Endometrial microvascular endothelial cells (primary cell): ENCODE data around the gene CGA. TPM values are rescaled to one million over a fixed set of nuclear protein-coding genes. Genes with fewer than 3 reads are reported as not detected.

ENCODE experiments used
- in situ Hi-C: cut with HindIII; loops from 2 replicates; pipeline ENCODE4 v1.10.0; 2017; ENCODE audit warnings: low sequenced_read_pairs, low pct_unique_long_range_greater_than_20kb; ENCODE audit errors: inconsistent ontology term
- total RNA-seq: library from RNA; depleted of rRNA; stranded (reverse); fragments of >200 nt; gene quantifications from one replicate; pipeline ENCODE4 v1.2.3, GENCODE V29; 2015; ENCODE audit errors: inconsistent ontology term

Gene CGA
- total RNA-seq, 1 donor from 2014 or later = not detected

DNA sequence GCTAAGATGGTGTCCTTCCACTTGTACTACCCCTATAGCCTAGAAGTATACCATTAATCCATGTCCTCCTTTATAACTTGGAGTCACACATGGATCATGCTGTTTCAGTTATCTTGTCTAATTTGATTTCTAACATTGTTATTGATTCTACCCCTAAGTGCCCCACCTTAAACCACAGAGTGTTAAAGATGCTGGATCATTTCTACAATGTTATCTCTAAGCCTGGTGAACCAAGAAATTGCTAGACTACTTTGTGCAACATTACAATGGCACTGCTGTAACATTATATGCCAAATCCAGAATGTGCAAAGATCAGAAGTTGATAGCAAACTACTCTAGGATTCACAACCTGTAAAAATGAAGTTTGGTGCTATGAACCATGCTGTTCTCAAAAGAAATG is 1.7 kb downstream of the CGA start:
- in situ Hi-C loops = no loop called here

DNA sequence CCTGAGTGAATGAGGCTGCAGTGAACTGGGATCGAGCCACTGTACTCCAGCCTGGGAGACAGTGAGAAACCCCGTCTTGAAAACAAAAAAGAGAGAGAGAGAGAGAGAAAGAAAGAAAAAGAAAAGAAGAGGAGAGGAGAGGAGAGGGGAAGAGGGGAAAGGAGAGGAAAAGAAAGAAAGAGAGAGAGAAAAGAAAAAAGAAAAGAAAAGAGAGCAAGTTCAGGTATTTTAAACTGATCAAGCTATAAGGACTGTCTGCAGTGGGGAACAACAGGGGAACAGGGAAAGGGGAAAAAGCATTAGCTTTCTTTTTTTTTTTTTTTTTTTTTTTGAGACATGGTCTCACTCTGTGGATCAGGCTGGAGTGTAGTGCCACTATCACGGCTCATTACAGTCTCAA is 2.5 kb downstream of the CGA start:
- in situ Hi-C loops = no loop called here

DNA sequence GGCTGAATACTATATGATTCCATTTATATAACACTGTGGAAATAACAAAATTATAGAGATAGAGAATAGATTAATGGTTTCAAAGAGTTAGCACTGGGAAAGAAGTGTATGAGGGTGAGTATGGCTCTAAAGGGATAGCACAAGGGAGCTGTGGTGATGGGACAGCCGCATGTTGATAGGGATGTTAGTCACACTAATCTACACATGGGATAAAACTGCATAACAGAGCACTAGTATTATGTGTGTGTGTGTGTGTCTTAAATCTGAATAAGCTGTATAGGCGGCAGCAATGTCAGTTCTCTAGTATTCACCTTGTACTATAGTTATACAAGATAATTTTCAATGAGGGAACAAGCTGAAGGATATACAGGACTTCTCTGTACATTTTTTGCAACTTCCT is 5.8 kb downstream of the CGA start:
- in situ Hi-C loops = no loop called here

DNA sequence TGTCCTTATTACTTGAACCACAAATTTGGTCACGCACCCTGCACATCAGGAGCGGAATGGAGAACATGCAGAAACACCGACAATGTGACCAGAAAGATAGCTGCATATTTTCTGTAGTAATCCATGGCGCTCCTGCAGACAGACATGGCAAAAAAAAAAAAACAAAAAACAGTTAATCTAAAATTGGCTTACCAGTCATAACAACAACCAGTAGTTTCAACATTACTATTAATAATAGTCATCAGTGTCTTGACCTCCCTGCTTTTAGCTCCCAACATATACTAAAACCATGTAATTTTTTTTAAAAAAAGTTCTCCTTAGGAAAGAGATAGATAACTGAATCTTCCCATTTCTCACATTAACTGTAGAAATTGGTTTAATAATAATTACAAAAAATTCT is 6.8 kb downstream of the CGA start:
- in situ Hi-C loops = no loop called here

DNA sequence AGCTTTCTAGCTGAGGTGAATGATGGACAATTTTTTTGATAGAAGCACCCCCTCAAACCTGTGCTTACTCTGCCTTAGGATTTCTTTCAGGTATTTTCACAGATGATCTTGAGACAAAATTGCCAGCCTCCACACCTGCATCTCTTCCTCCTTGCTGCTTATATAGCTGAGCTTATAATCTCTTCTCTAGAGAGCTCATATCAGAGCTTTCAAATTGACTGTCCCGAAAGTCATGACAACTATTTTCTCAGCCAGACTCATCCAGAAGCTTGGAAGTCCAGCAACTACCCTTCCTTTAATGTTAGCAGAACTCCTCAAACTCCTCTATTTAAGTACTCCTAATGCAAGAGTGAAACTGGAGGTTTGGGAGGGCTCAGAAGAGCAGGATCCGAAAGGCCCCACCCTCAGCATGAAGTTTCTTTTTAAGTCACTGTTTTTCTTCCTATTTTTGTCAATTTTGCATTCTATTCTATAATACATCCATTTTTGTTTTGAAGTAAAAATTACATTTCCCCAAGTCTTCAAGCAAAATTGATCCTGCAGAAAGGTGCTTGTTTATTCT is 12.7 kb downstream of the CGA start:
- in situ Hi-C loops = no loop called here

DNA sequence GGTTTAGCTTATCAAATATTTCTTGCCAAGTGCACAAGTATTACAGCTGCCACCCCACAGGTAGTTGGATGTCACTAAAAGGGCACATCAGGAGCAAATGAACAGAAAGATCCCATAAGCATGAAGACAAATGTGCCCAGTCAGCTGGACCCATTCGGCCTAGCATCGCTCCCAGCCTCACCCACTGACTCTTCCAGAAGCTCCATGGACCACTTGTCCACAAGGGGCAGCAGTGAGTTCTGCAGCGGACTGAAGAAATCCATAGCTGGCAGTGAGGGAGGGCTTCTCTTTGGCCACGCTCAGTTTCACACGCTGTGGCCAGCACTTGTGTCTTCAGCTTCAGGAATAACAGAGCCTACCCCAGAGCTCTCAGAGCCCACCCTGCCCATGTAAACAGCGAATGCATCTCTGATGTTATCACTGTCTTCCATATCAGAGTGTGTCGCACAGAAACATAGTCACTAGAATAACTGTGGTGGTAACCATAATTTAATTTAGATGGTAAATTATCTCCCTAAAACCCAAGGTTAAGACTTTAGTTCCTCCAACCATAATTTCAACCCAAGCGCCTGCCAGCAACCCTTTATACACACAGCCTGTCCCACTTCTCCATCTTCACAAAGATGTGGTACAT is 15.8 kb downstream of the CGA start:
- in situ Hi-C loops = no loop called here

DNA sequence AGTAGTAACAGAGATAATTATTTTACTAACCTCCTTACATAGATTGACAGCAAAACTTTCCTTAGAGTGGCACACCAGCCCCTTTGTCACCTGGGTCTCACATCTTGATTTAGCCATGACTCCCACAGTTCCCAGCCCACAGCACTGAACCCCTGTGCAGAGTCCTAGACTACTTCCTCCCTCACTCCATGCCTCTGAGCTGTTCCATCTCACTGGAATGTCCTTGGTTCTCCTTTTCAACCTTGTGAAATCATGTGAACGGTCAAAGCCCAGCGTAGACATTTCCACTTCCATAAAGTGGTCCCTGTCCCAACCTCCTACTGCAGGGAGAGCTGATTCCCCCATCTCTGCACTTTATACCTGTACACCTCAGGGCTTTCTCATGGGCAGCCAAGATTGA is 19.7 kb downstream of the CGA start:
- in situ Hi-C loops = no loop called here

DNA sequence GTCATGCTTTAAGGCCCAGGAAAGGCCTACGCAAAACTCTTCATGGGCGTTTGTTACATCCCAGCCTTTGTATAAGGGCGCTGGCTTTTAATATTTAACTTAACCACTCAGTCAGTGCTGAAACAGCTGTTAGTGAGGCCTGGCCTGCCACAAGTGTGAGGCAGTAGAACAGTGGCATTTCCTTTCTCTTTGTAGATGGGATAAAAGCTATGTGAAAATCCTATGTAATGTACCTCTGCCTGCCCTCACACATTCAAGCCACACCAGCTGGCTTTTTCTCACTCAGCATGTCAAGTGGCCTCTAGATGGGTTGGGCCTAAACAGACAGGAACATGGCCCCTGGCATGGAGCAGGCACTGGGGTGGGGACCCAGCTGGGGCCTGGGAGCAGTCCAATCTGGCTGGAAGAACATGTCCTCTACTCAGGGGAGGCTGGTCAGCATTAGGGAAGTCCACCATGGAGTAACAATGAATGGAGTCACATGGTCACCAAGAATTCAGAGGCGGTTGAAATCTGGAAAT is 20.7 kb downstream of the CGA start:
- in situ Hi-C loops = no loop called here

DNA sequence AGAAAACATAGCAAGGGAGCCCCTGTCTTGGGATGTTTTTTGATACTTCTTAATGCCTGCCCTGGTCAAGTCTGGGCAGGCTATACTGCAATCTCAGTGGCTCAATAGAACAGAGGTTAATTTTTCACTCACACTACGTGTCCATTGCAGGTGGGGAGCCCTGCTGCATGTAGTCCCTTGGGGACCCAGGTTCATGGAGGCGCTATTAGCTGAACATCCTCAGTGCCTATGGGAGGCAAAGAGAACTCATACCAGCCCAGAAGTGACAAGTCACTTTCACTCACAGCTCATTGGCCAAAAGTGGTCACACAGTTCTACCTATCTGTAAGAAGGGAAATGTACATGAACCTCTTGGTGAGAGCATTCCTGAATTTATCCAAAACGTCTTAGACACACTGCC is 23.2 kb downstream of the CGA start:
- in situ Hi-C loops = no loop called here

DNA sequence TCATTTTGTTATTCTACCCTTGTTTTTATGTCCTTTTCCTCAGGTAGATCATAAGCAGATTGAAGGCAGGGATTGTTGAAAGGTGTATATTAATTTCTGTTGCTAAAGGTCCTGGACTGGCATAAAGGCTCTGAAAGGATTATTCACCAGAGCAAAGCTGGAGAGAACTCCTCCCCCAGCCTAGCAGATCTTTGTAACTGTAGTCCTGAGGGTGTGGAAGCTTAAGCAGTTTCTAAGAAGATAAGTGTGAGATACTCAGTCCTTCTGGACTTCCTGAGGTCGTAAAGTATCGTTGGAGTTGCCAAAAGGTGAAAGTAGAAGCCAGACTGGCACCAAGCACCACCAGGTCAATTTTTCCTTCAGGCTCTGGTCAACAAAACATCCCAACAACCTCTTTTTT is 24.2 kb downstream of the CGA start:
- in situ Hi-C loops = no loop called here

DNA sequence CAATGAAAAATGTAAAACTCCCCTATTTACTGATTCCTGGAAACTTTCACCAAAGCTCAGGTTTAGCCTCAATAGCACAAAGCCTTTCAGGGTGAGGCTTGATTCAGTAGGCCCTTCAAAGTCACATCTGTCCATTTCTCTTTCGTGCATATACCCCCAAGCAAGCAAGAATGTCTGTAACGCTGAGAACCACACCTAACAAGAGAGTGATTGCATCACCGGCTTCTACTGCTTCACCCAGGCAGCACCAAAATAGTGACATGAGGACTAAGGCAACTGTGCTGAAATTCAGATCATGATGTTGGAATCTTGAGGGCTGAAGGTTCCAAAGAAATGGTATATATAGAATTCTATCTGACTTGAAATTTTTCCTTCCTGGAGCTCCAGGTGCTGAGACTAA is 26.1 kb downstream of the CGA start:
- in situ Hi-C loops = no loop called here

DNA sequence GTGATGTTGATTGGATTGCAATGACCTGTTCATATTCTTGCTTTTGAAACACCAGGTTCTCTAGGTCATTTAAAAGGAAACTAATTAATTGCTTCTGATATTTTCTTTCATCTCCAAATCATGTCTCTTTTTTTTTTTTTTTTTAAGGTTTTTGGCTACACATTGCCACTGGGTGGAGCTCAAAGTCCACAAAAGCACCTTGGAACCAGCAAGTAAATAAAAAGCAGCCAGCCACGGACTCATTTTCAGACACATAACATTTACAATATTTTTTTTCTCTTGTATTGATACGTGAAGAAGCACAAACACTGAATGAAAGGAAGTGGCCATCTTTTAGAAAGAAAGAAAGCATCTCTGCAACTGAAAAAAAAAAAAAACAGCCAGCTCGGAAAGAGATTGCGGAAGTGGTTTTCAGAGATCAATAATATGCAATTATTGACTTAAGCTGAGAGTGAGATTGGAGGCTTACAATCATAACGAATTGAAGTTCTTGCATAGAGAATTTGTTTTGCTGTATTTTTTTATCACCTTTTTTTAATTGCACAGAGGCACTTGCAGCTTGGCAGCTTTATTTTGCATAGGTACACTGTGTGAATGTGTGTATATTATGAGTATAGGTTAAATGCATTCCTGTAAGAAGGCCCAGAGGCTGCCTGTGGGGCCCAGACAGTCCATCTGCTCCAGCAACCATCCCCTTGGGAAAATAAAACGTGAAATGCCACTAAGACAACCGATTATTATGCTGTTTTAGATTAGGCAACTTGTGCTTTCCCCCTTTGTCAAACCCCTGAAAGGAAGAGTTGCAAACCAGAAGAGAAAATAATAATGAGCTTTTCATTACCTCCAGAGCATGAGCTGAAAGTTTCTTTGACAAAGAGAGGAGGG is 28.2 kb downstream of the CGA start:
- in situ Hi-C loops = no loop called here

DNA sequence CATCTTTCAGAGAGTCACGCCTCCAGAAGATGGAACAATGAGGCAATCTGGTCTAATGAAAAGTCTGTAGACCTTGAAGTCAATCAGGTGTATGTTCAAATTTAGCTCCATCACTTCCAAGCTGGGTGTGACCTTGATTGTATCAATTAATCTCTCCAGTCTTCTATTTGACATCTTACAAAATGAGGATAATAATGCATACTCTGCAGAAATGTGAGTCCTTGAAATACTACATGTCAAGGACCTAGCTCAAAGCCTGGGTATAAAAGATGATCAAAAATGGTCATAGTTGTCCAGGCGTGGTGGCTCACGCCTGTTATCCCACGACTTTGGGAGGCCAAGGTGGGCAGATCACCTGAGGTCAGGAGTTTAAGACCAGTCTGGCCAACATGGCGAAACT is 29.8 kb downstream of the CGA start:
- in situ Hi-C loops = no loop called here

DNA sequence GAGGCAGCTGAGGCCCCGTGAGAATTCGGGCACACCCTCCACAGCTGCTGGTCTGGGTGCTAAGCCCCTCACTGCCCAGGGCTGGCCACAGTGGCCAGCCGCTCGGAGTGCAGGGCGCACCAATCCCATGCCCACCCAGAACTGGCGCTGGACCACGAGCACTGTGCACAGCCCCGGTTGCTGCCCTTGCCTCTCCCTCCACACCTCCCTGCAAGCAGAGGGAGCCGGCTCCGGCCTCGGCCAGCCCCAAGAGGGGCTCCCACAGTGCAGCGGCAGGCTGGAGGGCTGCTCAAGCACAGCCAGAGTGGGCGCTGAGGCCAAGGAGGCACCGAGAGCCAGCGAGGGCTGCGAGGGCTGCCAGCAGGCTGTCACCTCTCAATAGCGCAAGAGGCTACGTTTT is 35.0 kb downstream of the CGA start:
- in situ Hi-C loops = no loop called here

DNA sequence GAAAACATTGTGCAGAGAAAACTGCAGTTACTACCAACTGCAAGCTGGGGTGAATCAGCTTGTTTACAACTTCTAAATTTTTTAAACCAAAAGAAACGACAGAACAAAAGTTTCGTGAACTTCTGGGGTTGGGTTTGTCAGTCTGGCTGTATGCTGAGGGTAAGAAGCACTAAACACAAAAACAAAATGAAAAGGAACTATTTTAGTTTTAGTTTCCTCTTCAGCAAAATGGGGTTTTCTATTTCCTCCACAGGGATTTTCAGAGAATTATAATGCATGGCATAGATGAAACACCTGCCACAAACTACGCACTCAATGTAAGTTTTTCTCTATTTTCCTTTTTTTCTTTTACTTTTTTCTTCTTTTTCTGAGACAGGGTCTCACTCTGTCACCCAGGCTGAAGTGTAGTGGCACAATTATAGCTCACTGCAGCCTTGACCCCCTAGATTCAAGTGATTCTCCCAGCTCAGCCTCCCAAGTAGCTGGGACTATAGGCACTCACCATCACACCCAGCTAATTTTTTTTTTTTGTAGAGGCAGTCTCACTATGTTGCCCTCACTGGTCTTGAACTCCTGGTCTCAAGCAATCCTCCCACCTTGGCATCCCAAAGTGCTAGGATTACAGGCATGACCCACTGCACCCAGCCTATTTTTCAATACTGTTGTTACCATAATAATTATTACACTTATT is 40.6 kb downstream of the CGA start:
- in situ Hi-C loops = no loop called here

DNA sequence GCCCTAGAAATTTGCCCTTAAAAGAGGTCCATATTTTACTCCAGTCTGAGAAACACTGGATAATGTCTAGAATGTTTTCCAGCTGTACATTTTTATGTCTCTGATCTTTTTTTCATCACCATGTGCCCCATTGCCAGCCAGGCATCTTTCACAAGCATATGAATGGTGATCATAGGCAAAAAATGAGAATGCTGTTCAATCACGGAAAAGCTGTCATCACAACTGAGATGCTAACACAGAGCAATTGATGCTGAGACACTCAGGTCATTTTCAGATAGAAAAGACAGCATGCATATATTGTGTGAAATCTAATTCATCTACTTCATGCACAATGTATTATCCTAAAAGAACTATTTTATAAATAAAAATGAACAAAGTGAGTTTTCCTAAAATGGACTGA is 41.6 kb downstream of the CGA start:
- in situ Hi-C loops = no loop called here

DNA sequence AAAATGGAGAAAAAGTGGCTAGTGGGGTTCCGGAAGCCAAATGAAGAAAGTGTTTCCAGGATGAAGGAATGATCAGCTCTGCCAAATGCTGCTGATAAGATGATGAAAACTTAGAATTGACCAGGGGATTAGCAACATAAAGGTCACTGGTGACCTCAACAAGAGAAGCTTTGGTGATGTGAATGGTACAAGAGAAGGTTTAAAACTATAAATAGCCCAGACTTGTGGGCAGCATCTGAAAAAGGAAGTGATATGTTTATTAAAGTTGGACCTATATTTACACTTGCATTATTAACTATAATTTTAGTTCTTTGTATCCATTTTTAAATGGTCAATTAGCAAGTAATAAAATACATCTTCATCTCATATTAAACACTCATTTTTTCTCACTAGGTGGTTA is 45.1 kb downstream of the CGA start:
- in situ Hi-C loops = no loop called here

DNA sequence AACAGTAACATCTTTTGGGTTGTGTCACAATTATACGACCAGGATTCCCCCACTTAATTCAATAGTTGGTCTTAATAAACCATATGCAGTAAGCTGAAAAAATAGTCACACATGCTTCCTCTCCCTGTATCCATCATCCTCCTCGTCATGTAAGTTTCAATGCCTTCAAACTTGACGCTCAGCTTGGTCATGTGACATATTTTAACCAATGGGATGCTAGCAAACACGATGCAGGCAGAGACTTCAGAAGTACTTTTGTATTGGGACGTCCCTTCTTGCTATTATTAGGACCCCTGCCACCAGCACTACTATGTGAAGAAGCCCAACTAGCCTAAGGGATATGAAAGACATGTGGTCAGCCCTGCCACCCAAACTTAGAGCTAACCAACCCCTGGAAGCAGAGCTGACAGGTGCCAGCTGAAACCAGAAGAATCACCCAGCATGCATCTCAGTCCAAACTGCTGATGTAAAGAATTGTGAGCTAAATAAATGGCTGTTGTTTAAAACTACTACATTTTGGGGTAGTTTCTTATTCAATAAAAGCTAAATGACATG is 49.3 kb downstream of the CGA start:
- in situ Hi-C loops = no loop called here

DNA sequence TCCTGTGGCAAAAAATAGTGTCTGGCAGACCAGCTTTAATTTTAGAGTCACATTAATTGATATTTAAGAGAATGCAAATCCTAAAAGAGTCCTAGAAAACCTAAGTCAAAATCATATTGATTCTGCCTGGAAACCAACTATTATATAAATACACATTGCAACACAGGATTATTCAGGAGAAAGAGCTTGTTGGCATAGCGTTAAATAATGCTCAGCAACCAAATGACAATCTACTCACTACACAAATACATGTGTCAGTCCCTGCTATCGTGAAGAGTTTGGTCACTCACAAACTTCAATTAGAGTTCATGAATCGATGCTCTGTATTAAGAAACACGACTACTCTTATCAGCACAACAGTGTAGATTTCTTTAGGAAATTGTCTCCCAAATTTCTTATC is 54.2 kb downstream of the CGA start:
- in situ Hi-C loops = no loop called here
